Fibroblast of lung (primary cell): ENCODE results near the gene CD248. TPM values are rescaled to one million over a fixed set of nuclear protein-coding genes. Genes with fewer than 3 reads are reported as not detected.
A peak's percentile ranks its signal among the peaks of the same experiment; 100 is the strongest.

Source experiments
- DNase-seq, 2 donors: peaks; one replicate each; pipeline versions ENCODE4 v3.0.0 to v3.0.0-alpha.2; 2010; ENCODE audit warnings: low read depth in 2 of 2
- H2AFZ ChIP-seq: 2 replicates; pipeline ENCODE4 v1.5.1; 2012; ENCODE audit warnings: low read length, control low read depth, inconsistent platforms
- H3K27ac ChIP-seq: 2 replicates; pipeline ENCODE4 v1.5.1; 2011; ENCODE audit warnings: low read length, control low read depth; ENCODE audit not compliant: insufficient read depth
- H3K27me3 ChIP-seq: 2 replicates; pipeline ENCODE4 v1.5.1; 2011; ENCODE audit warnings: mild to moderate bottlenecking, low read length; ENCODE audit not compliant: control insufficient read depth, insufficient read depth
- H3K36me3 ChIP-seq: 2 replicates; pipeline ENCODE4 v1.5.1; 2011; ENCODE audit warnings: low read length; ENCODE audit not compliant: control insufficient read depth, insufficient read depth
- H3K4me1 ChIP-seq: 2 replicates; pipeline ENCODE4 v1.5.1; 2011; ENCODE audit warnings: low read length; ENCODE audit not compliant: control insufficient read depth, insufficient read depth; ENCODE audit errors: extremely low read depth
- H3K4me2 ChIP-seq: 2 replicates; pipeline ENCODE4 v1.5.1; 2011; ENCODE audit warnings: low read length, control low read depth; ENCODE audit not compliant: insufficient read depth; ENCODE audit errors: extremely low read depth
- H3K4me3 ChIP-seq, 4 experiments: fragments of 200-600 bp in 1 of 4; sonication (generic) in 1 of 4; replicated peaks in 1 of 4; 2 replicates each; pipeline ENCODE4 v1.5.1; 2011 to 2016; ENCODE audit warnings: low read length in 4 of 4, low read depth in 3 of 4, mild to moderate bottlenecking in 3 of 4, control low read depth in 2 of 4, inconsistent platforms in 1 of 4, mixed read lengths in 1 of 4; ENCODE audit not compliant: insufficient read depth in 1 of 4; ENCODE audit errors: control extremely low read depth in 1 of 4
- H3K79me2 ChIP-seq: 2 replicates; pipeline ENCODE4 v1.5.1; 2012; ENCODE audit warnings: mild to moderate bottlenecking, low read length, inconsistent platforms; ENCODE audit not compliant: control insufficient read depth, insufficient read depth
- H3K9ac ChIP-seq: 2 replicates; pipeline ENCODE4 v1.5.1; 2011; ENCODE audit warnings: mild to moderate bottlenecking, low read length, control low read depth; ENCODE audit not compliant: insufficient read depth
- H3K9me3 ChIP-seq: 2 replicates; pipeline ENCODE4 v1.5.1; 2012; ENCODE audit warnings: low read depth, low read length; ENCODE audit not compliant: control insufficient read depth, insufficient read depth
- H4K20me1 ChIP-seq: 2 replicates; pipeline ENCODE4 v1.5.1; 2011; ENCODE audit warnings: low read length; ENCODE audit not compliant: control insufficient read depth, insufficient read depth; ENCODE audit errors: extremely low read depth
- EZH2 ChIP-seq: IDR thresholded peaks from 2 replicates; pipeline ENCODE4 v1.5.1; 2012; ENCODE audit warnings: low read length, control low read depth, mild to moderate bottlenecking; ENCODE audit errors: missing control alignments
- polyA plus RNA-seq, 2 donors: library from polyadenylated mRNA; depleted of rRNA in 1 of 2; stranded (reverse) in 1 of 2; unstranded in 1 of 2; fragments of >200 nt; gene quantifications; 2 replicates each; pipeline ENCODE4 v1.2.1, GENCODE V29; 2011 to 2012; ENCODE audit warnings: missing spikeins in 1 of 2
- total RNA-seq: library from RNA; depleted of rRNA; stranded (reverse); fragments of >200 nt; gene quantifications from 2 replicates; pipeline ENCODE4 v1.2.1, GENCODE V29; 2014
- TF ChIP-seq, protein P1 (sequence below), 2 donors: IDR thresholded peaks in 1 of 2; conservative IDR thresholded peaks in 1 of 2; 1 replicate in 1 of 2; 2 replicates in 1 of 2; pipeline ENCODE4 v1.5.1; 2011 to 2012; ENCODE audit warnings: low read length in 2 of 2, control low read depth in 1 of 2, inconsistent platforms in 1 of 2, low read depth in 1 of 2, mild to moderate bottlenecking in 1 of 2

The CD248 gene
- total and polyA plus RNA-seq, 2 donors (not counting 1 experiment from before 2014, with no cell fraction given) = 95.6 to 132 TPM

DNA sequence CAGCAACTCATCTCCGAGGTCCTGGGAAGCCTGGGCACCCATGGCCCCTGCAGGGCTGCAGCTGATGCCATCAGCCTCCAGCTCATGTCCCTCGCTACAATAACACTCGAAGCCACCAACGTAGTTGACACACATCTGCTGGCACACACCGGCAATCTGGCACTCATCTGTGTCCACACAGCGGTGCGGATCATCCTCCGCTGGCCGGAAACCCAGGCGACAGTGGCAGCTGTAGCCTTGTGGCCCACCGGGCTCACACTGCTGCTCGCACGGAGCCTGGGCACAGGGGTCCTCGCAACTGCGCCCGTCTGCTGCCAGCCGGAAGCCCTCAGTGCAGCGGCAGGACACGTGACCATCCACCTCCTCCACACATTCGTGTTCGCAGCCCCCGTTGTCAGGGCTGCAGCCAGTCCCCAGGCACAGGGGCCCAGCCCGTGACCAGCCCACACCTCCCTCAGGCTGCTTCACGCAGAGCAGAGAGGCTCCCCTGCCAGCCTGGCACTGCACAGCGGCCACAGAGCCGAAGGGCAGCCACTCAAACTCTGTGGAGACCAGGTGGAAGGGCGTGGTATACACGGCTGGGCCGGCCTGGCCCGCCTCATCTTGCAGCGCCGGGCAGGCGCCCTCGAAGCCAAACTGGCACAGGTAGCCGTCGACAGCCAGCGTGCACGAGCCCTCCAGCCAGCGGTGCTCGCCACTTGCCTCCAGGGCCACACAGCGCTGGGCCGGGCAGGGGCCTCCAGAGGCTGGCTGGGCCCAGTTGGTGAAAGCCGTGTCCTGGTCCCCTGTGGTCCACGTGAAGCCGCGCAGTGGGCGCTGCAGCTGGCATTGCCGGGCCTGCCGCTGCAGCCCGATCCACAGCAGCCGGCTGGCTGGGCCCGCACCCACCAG lies 678 bp downstream of the CD248 start:
- Histone ChIP-seq H3K4me3 (peak overlapping the region; percentile 66 to 90 (median 82)), H3K27me3 (no peaks in the 10 kb centered on the region), H3K9me3 (no peaks in the 10 kb centered on the region), H3K79me2 (peaks cover 33% of the 10 kb centered on the region), H3K4me2 (peak overlapping the region; percentile 99), H3K9ac (peak overlapping the region; percentile 85), H2AFZ (no peak overlapping the region), H3K27ac (peak overlapping the region; percentile 97), H3K4me1 (peaks cover 19% of the 10 kb centered on the region), H4K20me1 (no peaks in the 10 kb centered on the region), H3K36me3 (peaks cover 7% of the 10 kb centered on the region)
- no peak for TF ChIP-seq EZH2
- TF ChIP-seq, protein P1, sequence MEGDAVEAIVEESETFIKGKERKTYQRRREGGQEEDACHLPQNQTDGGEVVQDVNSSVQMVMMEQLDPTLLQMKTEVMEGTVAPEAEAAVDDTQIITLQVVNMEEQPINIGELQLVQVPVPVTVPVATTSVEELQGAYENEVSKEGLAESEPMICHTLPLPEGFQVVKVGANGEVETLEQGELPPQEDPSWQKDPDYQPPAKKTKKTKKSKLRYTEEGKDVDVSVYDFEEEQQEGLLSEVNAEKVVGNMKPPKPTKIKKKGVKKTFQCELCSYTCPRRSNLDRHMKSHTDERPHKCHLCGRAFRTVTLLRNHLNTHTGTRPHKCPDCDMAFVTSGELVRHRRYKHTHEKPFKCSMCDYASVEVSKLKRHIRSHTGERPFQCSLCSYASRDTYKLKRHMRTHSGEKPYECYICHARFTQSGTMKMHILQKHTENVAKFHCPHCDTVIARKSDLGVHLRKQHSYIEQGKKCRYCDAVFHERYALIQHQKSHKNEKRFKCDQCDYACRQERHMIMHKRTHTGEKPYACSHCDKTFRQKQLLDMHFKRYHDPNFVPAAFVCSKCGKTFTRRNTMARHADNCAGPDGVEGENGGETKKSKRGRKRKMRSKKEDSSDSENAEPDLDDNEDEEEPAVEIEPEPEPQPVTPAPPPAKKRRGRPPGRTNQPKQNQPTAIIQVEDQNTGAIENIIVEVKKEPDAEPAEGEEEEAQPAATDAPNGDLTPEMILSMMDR (conservative IDR thresholded peaks at IDR 0.05 in 1 of 2, IDR thresholded peaks at IDR 0.05 in 1 of 2; ENCODE audit: low read depth in 1 of 2, low read length in 2 of 2) = no peak
- no peak for DNase-seq

DNA sequence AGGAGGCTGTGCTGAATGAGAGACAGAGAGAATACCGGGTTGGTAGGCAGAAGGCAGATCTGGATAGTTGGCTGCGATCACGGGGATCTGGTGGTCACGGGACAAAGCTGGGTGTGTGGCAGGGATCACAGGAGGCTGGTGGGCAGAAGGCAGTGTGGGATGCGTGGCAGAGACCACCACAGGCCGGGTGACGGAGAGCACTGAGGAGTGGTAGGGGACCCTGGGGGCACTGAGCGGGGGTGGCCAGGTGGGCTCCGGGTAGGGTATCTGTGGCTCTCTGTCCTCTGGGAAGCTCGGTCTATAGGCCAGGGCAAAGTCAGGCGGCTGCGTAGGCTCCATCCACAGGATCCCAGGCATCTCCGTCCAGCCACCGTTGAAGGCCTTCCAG lies 1.4 kb downstream of the CD248 start:
- no peak overlapping the region for H2AFZ ChIP-seq
- no peaks in the 10 kb centered on the region for H3K27me3 ChIP-seq
- peaks cover 33% of the 10 kb centered on the region for H3K79me2 ChIP-seq
- H3K4me3 ChIP-seq = peak overlapping the region; percentile 66 to 90 (median 82)
- H3K9me3 ChIP-seq = no peaks in the 10 kb centered on the region
- H3K4me1 ChIP-seq = peaks cover 19% of the 10 kb centered on the region
- peak overlapping the region; percentile 85 for H3K9ac ChIP-seq
- DNase-seq = no peak
- TF ChIP-seq EZH2 = no peak
- TF ChIP-seq, protein P1 (conservative IDR thresholded peaks at IDR 0.05 in 1 of 2, IDR thresholded peaks at IDR 0.05 in 1 of 2; ENCODE audit: low read depth in 1 of 2, low read length in 2 of 2) = no peak
- peak overlapping the region; percentile 99 for H3K4me2 ChIP-seq
- H4K20me1 ChIP-seq = no peaks in the 10 kb centered on the region
- peak overlapping the region; percentile 97 for H3K27ac ChIP-seq
- H3K36me3 ChIP-seq = peaks cover 7% of the 10 kb centered on the region

DNA sequence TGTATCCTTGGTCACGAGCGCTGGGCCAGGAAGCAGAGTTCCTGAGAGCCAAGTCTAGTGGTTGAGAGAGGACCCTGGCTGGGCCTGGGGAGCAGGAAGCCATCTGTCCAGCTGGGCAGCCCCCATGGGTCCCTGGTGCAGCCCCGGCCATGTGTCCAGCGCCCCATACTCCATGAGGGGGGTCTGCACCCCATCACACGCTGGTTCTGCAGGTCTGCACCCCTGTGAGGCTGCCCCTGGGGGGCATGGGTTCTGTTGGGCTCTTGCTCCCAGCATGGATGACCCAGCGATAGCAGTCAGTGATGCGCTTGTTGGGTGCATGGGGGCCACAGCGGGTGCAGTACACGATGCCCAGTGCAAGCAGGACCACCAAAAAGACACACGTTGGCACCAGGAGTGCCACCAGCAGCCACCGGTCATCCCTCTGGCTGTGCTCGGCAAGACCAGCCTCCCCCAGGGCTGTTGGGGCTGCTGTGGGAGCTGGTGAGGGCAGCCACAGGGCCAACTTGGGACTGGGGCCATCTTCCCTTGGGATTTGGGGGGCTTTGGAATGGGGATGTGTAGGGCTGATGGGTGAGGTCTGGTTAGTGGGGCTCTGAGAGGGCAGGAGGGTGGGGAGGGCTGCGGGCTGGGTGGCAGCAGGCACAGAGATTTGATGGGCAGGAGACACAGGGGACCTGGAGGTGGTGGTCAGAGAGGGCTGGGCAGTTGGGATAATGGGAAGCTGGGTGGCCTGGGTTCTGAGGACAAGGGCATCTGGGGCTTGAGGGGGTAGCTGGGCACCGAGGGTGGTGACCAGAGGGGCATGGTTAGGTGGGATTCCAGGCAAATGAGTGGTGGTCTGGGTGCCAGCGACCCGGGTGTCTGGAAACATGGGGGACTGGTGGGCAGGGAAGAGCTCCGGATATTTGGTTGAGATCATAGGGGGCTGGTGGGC lies 2.0 kb downstream of the CD248 start:
- Histone ChIP-seq H4K20me1 (no peaks in the 10 kb centered on the region), H2AFZ (no peak overlapping the region), H3K36me3 (peaks cover 7% of the 10 kb centered on the region), H3K4me3 (peak overlapping the region; percentile 66 to 90 (median 82)), H3K27ac (peak overlapping the region; percentile 97), H3K27me3 (no peaks in the 10 kb centered on the region), H3K4me2 (peak overlapping the region; percentile 99), H3K4me1 (peaks cover 19% of the 10 kb centered on the region), H3K9ac (peak overlapping the region; percentile 85), H3K9me3 (no peaks in the 10 kb centered on the region), H3K79me2 (peaks cover 33% of the 10 kb centered on the region)
- TF ChIP-seq EZH2 = no peak
- TF ChIP-seq, protein P1 (conservative IDR thresholded peaks at IDR 0.05 in 1 of 2, IDR thresholded peaks at IDR 0.05 in 1 of 2; ENCODE audit: low read depth in 1 of 2, low read length in 2 of 2) = no peak
- no peak for DNase-seq
